Natural killer cell (primary cell): Measurements from ENCODE around the gene PTP4A1. TPM values are rescaled to one million over a fixed set of nuclear protein-coding genes. Genes with fewer than 3 reads are reported as not detected.
"Not testable (repeated sequence)": the region's sequence is repeated elsewhere in the genome, so short reads cannot be mapped to it uniquely, and the experiment has no call there.

Experiments
- ATAC-seq, 3 donors: fragments of 150-1000 bp in 2 of 3; fragments of 200-7000 bp in 1 of 3; cut with Tn5 transposase; 1 replicate in 1 of 3; 2 replicates in 2 of 3; pipeline ENCODE4 v1.10.0; 2021; ENCODE audit warnings: mild to moderate bottlenecking in 2 of 3, moderate library complexity in 2 of 3
- DNase-seq, 2 donors: peaks; one replicate each; pipeline versions ENCODE4 v3.0.0 to v3.0.0-alpha.2; 2013 to 2021; ENCODE audit warnings: mixed read lengths in 1 of 2
- H3K27ac ChIP-seq: one replicate; pipeline ENCODE4 v1.5.1; 2013; ENCODE audit warnings: mild to moderate bottlenecking, low read length
- H3K27me3 ChIP-seq: one replicate; pipeline ENCODE4 v1.6.1; 2013; ENCODE audit warnings: low read length; ENCODE audit not compliant: control insufficient read depth, insufficient read depth
- H3K36me3 ChIP-seq: one replicate; pipeline ENCODE4 v1.6.1; 2013; ENCODE audit warnings: low read length; ENCODE audit not compliant: control insufficient read depth, insufficient read depth
- H3K4me1 ChIP-seq: one replicate; pipeline ENCODE4 v1.6.1; 2013; ENCODE audit warnings: low read length; ENCODE audit not compliant: control insufficient read depth, insufficient read depth
- H3K4me3 ChIP-seq: one replicate; pipeline ENCODE4 v1.5.1; 2013; ENCODE audit warnings: low read length
- H3K9me3 ChIP-seq: one replicate; pipeline ENCODE4 v1.6.1; 2013; ENCODE audit warnings: low read length; ENCODE audit not compliant: control insufficient read depth, insufficient read depth
- H3K27ac Mint-ChIP-seq, 2 donors: one replicate each; pipeline ENCODE4 v1.8.0; 2022; ENCODE audit warnings: mild to moderate bottlenecking in 2 of 2, mixed read lengths in 2 of 2, moderate library complexity in 1 of 2
- H3K27me3 Mint-ChIP-seq, 2 donors: one replicate each; pipeline ENCODE4 v1.8.0; 2022; ENCODE audit warnings: low read depth in 2 of 2, mixed read lengths in 2 of 2
- H3K36me3 Mint-ChIP-seq: one replicate; pipeline ENCODE4 v1.8.0; 2022; ENCODE audit warnings: mixed read lengths
- H3K4me1 Mint-ChIP-seq, 2 donors: one replicate each; pipeline ENCODE4 v1.8.0; 2022; ENCODE audit warnings: mixed read lengths in 2 of 2
- H3K4me3 Mint-ChIP-seq: one replicate; pipeline ENCODE4 v1.8.0; 2022; ENCODE audit warnings: mild to moderate bottlenecking, moderate library complexity, mixed read lengths
- H3K9me3 Mint-ChIP-seq, 2 donors: one replicate each; pipeline ENCODE4 v1.8.0; 2022; ENCODE audit warnings: mixed read lengths in 2 of 2
- WGBS: methylation state at CpG from one replicate; pipeline ENCODE4 v1.1.7; 2013; ENCODE audit warnings: missing lambda C conversion rate; ENCODE audit not compliant: insufficient coverage; 5-methylcytosine and 5-hydroxymethylcytosine counted together
- intact Hi-C: fragments of 100-400 bp; cut with micrococcal nuclease; formaldehyde crosslinking; loops from one replicate; pipeline ENCODE4 v1.14.2; 2022
- total RNA-seq, 4 donors: library from RNA; stranded (reverse); fragments of 120-200 nt in 1 of 4; gene quantifications; one replicate each; pipeline versions ENCODE4 v1.2.3 to v1.2.4, GENCODE V29; 2013 to 2022
- TF ChIP-seq, protein P1 (sequence below): fragments of 200-600 bp; IDR thresholded peaks from one replicate; pipeline ENCODE4 v1.8.0; 2022; ENCODE audit warnings: antibody characterized with exemption

Gene PTP4A1
- 100 to 1,000 TPM; 113 to 185 (median 130) TPM for total RNA-seq
- 79.2 TPM for total RNA-seq (2013)

- TF ChIP-seq, protein P1, sequence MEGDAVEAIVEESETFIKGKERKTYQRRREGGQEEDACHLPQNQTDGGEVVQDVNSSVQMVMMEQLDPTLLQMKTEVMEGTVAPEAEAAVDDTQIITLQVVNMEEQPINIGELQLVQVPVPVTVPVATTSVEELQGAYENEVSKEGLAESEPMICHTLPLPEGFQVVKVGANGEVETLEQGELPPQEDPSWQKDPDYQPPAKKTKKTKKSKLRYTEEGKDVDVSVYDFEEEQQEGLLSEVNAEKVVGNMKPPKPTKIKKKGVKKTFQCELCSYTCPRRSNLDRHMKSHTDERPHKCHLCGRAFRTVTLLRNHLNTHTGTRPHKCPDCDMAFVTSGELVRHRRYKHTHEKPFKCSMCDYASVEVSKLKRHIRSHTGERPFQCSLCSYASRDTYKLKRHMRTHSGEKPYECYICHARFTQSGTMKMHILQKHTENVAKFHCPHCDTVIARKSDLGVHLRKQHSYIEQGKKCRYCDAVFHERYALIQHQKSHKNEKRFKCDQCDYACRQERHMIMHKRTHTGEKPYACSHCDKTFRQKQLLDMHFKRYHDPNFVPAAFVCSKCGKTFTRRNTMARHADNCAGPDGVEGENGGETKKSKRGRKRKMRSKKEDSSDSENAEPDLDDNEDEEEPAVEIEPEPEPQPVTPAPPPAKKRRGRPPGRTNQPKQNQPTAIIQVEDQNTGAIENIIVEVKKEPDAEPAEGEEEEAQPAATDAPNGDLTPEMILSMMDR = no peak
- H3K27me3 ChIP-seq = no peaks in the 10 kb centered on the region
- peaks cover 29% of the 10 kb centered on the region in 2 donors for H3K4me1 Mint-ChIP-seq
- no peaks in the 10 kb centered on the region for H3K9me3 Mint-ChIP-seq
- WGBS = under 1% methylated on average over 73 of the region's 73 CpGs
- H3K27ac ChIP-seq = peak within 1 kb of the TSS; percentile 99
- peaks cover 0 to 2% of the 10 kb centered on the region in 2 donors for H3K27me3 Mint-ChIP-seq
- ATAC-seq (peak; percentile 83 to 95 (median 87)), DNase-seq (peak; percentile 96 to 99)
- no peaks in the 10 kb centered on the region for H3K9me3 ChIP-seq
- peak within 1 kb of the TSS; percentile 96 for H3K4me3 Mint-ChIP-seq
- H3K4me1 ChIP-seq = peaks cover 12% of the 10 kb centered on the region
- intact Hi-C loops = loop anchor here (1.0 to 10.0 kb wide), 2 partner anchors 63 to 217 kb away; partner anchors contain the start of gene PHF3
- peaks cover 8% of the 10 kb centered on the region for H3K36me3 Mint-ChIP-seq
- H3K27ac Mint-ChIP-seq = peak within 1 kb of the TSS; percentile 96 to 98
- H3K4me3 ChIP-seq = peak within 1 kb of the TSS; percentile 91
- peaks cover 10% of the 10 kb centered on the region for H3K36me3 ChIP-seq
Observed at GRCh38 chr6:63572044-63572746, at the start of gene PTP4A1, which contains the start of gene LOC128125822. Gene PTP4A1, plus strand, starts transcription at chr6:63572480. Its CDS starts 4,401 bp downstream, at chr6:63576881. Gene LOC128125822, plus strand, starts transcription at chr6:63572480.

DNA sequence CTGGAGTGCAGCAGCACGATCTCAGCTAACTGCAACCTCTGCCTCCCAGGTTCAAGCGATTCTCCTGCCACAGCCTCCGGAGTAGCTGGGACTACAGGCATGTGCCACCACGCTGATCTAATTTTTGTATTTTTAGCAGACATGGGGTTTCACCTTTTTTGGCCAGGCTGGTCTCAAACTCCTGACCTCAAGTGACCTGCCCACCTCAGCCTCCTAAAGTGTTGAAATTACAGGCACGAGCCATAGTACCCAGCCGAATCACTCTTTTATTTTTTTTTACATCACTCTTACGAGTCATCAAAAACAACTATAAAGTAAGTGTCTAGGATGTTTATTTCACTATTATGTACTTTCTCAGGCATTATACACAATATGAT lies 49.4 kb upstream of the PTP4A1 start:
- H3K27ac ChIP-seq, H3K36me3 ChIP-seq, H3K27me3 Mint-ChIP-seq, H3K4me1 Mint-ChIP-seq, H3K36me3 Mint-ChIP-seq, H3K4me3 Mint-ChIP-seq, H3K9me3 ChIP-seq, H3K27me3 ChIP-seq, ATAC-seq, H3K4me3 ChIP-seq, DNase-seq, intact Hi-C loops, H3K27ac Mint-ChIP-seq, H3K9me3 Mint-ChIP-seq, H3K4me1 ChIP-seq: not testable (repeated sequence)
- WGBS = 88% methylated on average over 5 of the region's 7 CpGs

GRCh38 chr6:63523630-63524029 lies 48.6 kb upstream of the PTP4A1 start:
- H3K4me3 ChIP-seq = no peak overlapping the region
- WGBS = 100% methylated on average over 1 of the region's 4 CpGs
- peaks cover 0 to 3% of the 10 kb centered on the region in 2 donors for H3K27me3 Mint-ChIP-seq
- peaks cover 0 to 5% of the 10 kb centered on the region in 2 donors for H3K4me1 Mint-ChIP-seq
- DNase-seq = no peak
- no peaks in the 10 kb centered on the region for H3K9me3 Mint-ChIP-seq
- no peaks in the 10 kb centered on the region for H3K27me3 ChIP-seq
- no peak overlapping the region for H3K27ac ChIP-seq
- H3K36me3 Mint-ChIP-seq = no peaks in the 10 kb centered on the region
- TF ChIP-seq, protein P1 = no peak
- no peak overlapping the region for H3K27ac Mint-ChIP-seq
- H3K36me3 ChIP-seq = no peaks in the 10 kb centered on the region
- H3K4me3 Mint-ChIP-seq = no peak overlapping the region
- no peaks in the 10 kb centered on the region for H3K9me3 ChIP-seq
- no peak for ATAC-seq
- H3K4me1 ChIP-seq = no peaks in the 10 kb centered on the region
- intact Hi-C loops = no loop called here

DNA sequence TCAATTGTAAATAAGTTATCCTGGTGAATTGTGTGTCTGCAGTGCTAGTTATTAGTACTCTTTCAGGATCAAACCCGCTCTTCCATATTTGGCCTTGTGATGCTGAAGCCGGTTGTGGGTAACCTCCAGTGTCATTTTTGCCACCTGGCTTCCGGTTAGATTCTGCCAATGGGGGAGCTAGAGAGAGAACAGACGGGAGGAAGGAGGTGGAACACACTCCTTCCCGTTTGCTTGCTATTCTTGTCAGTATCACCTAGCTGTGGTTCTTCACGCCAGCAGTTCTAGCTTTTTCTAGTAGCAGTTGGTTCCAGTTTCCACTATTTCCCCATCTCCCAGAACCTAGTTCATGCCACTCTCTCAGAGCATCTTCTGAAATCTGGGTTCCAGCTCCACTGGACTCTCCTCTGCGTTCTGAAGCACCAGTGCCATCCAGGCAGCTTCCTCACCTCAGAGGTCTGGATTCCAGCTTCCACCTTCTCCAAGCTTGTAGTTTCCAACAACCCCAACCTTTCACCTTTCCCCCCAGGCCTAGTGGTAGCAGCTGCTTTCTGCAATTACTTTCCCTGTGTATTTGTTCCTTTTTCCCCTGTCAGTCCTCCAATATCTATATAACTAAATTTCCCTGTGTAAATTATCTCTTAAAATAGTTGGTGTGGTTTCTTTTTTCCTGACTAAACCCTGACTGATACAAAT lies 46.9 kb upstream of the PTP4A1 start:
- no peaks in the 10 kb centered on the region for H3K36me3 ChIP-seq
- no peak overlapping the region for H3K27ac ChIP-seq
- H3K9me3 Mint-ChIP-seq = no peaks in the 10 kb centered on the region
- peaks cover 5 to 12% of the 10 kb centered on the region in 2 donors for H3K4me1 Mint-ChIP-seq
- peak overlapping the region in 1 of 2 donors; percentile 39 for H3K27ac Mint-ChIP-seq
- ATAC-seq (no peak), DNase-seq (peak in 1 of 2 donors; percentile 15)
- H3K27me3 ChIP-seq = no peaks in the 10 kb centered on the region
- H3K4me1 ChIP-seq = no peaks in the 10 kb centered on the region
- H3K9me3 ChIP-seq = no peaks in the 10 kb centered on the region
- TF ChIP-seq, protein P1 = no peak
- H3K4me3 Mint-ChIP-seq = no peak overlapping the region
- no peaks in the 10 kb centered on the region for H3K27me3 Mint-ChIP-seq
- no peak overlapping the region for H3K4me3 ChIP-seq
- H3K36me3 Mint-ChIP-seq = no peaks in the 10 kb centered on the region
- intact Hi-C loops = no loop called here
- 67% methylated on average over 7 of the region's 7 CpGs for WGBS
